SK-N-SH treated with all-trans-retinoic acid at 6 μM for 48 hours (cell line): Measurements from ENCODE around the gene DTNBP1.

Experiments used
- ATAC-seq: fragments of 200-7000 bp; cut with Tn5 transposase; 3 replicates; pipeline ENCODE4 v1.9.1; 2020; ENCODE audit warnings: mild to moderate bottlenecking, moderate library complexity
- ARNTL ChIP-seq: fragments of 450-650 bp; formaldehyde crosslinking; IDR thresholded peaks from 2 replicates; pipeline ENCODE4 v1.5.0; 2020; ENCODE audit warnings: low read depth, mild to moderate bottlenecking, moderate library complexity, borderline replicate concordance
- BACH2 ChIP-seq: fragments of 250-450 bp; sonication (Bioruptor Pico); IDR thresholded peaks from 2 replicates; pipeline ENCODE4 v1.9.0; 2021; ENCODE audit warnings: mild to moderate bottlenecking, borderline replicate concordance
- ESRRG ChIP-seq: fragments of 250-450 bp; sonication (Bioruptor Pico); IDR thresholded peaks from 2 replicates; pipeline ENCODE4 v1.6.1; 2021; ENCODE audit warnings: mild to moderate bottlenecking
- GLIS3 ChIP-seq: fragments of 250-450 bp; sonication (Bioruptor Pico); IDR thresholded peaks from 2 replicates; pipeline ENCODE4 v1.5.0; 2020; ENCODE audit warnings: mild to moderate bottlenecking, moderate library complexity
- ISL1 ChIP-seq: fragments of 250-450 bp; sonication (Bioruptor Pico); IDR thresholded peaks from 2 replicates; pipeline ENCODE4 v2.1.2; 2022; ENCODE audit warnings: mild to moderate bottlenecking, moderate library complexity
- RARB ChIP-seq: fragments of 250-450 bp; sonication (Bioruptor Pico); IDR thresholded peaks from 2 replicates; pipeline ENCODE4 v1.8.0; 2021; ENCODE audit warnings: mild to moderate bottlenecking, moderate library complexity
- SNAI2 ChIP-seq: fragments of 250-450 bp; sonication (Bioruptor Pico); IDR thresholded peaks from 2 replicates; pipeline ENCODE4 v1.5.0; 2020; ENCODE audit warnings: mild to moderate bottlenecking, moderate library complexity
- TCF4 ChIP-seq: fragments of 250-450 bp; sonication (Bioruptor Pico); IDR thresholded peaks from 2 replicates; pipeline ENCODE4 v1.8.0; 2021; ENCODE audit warnings: mild to moderate bottlenecking, moderate library complexity, borderline replicate concordance
- TOX ChIP-seq: fragments of 250-450 bp; sonication (Bioruptor Pico); IDR thresholded peaks from 2 replicates; pipeline ENCODE4 v1.8.0; 2021; ENCODE audit warnings: mild to moderate bottlenecking, moderate library complexity, borderline replicate concordance
- ZFP3 ChIP-seq: fragments of 250-450 bp; sonication (Bioruptor Pico); IDR thresholded peaks from 2 replicates; pipeline ENCODE4 v1.5.0; 2020; ENCODE audit warnings: mild to moderate bottlenecking, moderate library complexity
- ZFP30 ChIP-seq: fragments of 450-650 bp; formaldehyde crosslinking; IDR thresholded peaks from 2 replicates; pipeline ENCODE4 v1.5.0; 2022; ENCODE audit warnings: mild to moderate bottlenecking, moderate library complexity
- ZNF565 ChIP-seq: fragments of 450-650 bp; formaldehyde crosslinking; conservative IDR thresholded peaks from 2 replicates; pipeline ENCODE4 v1.5.0; 2020; ENCODE audit warnings: low read depth, mild to moderate bottlenecking, moderate library complexity
- ZNF70 ChIP-seq: fragments of 450-650 bp; formaldehyde crosslinking; IDR thresholded peaks from 2 replicates; pipeline ENCODE4 v1.5.0; 2020; ENCODE audit warnings: mild to moderate bottlenecking, moderate library complexity
- ZNF8 ChIP-seq: fragments of 450-650 bp; formaldehyde crosslinking; IDR thresholded peaks from 2 replicates; pipeline ENCODE4 v1.5.0; 2020; ENCODE audit warnings: mild to moderate bottlenecking, moderate library complexity
- TF ChIP-seq, protein P1 (sequence below): fragments of 250-450 bp; sonication (Bioruptor Pico); IDR thresholded peaks from 2 replicates; pipeline ENCODE4 v1.5.1; 2021; ENCODE audit warnings: mild to moderate bottlenecking, moderate library complexity
- TF ChIP-seq, protein P2 (sequence below): fragments of 250-450 bp; sonication (Bioruptor Pico); IDR thresholded peaks from 2 replicates; pipeline ENCODE4 v1.8.0; 2020; ENCODE audit warnings: mild to moderate bottlenecking, moderate library complexity, borderline replicate concordance
- TF ChIP-seq, protein P3 (sequence below): fragments of 250-450 bp; sonication (Bioruptor Pico); IDR thresholded peaks from 2 replicates; pipeline ENCODE4 v1.5.1; 2020; ENCODE audit warnings: low read depth, mild to moderate bottlenecking, moderate library complexity
- TF ChIP-seq, protein P4 (sequence below): fragments of 250-450 bp; sonication (Bioruptor Pico); IDR thresholded peaks from 2 replicates; pipeline ENCODE4 v1.8.0; 2021; ENCODE audit warnings: low read depth, mild to moderate bottlenecking, moderate library complexity, borderline replicate concordance
- TF ChIP-seq, protein P5 (sequence below): fragments of 250-450 bp; sonication (Bioruptor Pico); IDR thresholded peaks from 2 replicates; pipeline ENCODE4 v1.5.0; 2020; ENCODE audit warnings: mild to moderate bottlenecking, moderate library complexity

Gene DTNBP1

DNA sequence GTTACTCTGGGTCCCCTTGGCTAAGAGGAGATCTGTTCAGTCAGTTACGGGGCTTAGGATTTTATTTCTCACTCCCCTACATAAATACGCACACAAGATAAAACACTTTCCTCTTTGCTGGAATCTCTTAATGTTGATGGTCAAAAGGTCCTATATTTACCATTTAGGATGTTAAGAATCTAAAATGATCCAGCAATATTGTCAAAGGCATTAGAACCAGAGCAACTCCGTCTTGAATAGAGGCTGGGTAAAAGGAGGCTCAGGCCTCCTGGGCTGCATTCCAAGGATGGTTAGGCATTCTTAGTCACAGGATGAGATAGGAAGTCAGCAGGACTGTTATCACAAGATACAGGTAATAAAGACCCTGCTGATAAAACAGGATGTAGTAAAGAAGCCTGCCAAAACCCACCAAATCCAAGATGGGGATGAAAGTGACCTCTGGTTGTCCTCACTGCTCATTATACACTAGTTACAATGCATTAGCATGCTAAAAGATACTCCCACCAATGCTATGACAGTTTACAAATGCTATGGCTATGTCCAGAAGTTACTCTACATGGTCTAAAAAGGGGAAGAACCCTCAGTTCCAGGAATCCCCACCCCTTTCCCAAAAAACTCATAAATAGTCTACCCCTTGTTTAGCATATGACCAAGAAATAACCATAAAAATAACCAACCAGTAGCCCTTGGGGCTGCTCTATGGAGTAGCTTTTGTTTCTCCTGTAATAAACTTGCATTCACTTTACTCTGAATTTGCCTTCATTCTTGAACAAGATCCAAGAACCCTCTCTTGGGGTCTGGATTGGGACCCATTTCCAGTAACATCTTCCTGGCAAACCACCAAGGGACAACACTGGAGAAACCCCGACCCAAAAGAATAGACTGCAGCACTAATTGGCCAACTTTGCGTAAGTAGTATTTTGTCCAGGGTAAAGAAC, 107.5 kb downstream of the DTNBP1 start:
- TF ChIP-seq RARB (CRISPR knock-in tag): no peak
- no peak for TF ChIP-seq SNAI2
- TF ChIP-seq ZNF565: no peak
- no peak for TF ChIP-seq BACH2 (CRISPR knock-in tag)
- ATAC-seq: no peak

DNA sequence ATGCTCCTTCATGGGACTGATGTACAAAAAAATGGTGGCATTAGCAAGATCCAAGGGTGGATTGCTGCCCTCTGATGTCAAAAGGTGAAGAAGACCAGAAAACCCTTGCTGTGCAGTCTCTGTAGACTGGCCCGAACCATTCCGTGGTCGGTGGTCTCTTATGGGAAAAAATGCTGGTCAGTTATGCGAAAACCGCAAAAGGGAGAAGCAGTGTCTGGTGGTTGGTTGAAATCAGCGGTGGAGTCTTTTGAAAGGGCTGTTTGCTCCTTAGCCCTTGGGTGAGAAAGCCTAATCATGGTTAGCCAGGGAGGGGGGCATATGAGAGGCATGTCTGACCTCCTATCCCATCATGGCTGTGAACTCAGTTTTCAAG, 108.1 kb downstream of the DTNBP1 start:
- no peak for ATAC-seq

DNA sequence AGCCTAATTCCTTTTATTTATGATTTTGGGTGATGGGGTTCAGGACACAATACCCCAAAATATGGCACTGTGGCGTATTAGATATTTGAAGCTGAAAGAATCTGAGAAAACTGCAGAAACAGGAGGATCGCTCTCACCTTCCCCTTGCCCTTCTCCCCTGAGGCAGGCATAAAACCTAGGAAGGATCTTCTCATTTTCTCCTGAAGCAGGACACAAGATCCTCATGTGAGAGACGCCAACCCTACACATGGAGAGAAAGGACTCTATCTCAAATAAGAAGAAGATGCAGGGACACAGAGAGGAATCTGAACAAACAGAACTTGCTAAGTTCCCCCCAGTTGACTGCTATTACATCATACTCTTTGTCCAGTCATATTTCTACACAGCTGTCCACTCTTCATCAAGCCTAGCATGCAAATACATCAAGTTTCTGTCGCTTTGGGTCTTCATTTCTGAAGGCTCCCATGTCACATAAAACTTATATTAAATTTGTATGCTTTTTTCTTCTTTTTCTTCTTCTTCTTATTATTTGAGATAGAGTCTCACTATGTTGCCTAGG, 109.0 kb downstream of the DTNBP1 start:
- ATAC-seq: no peak
- TF ChIP-seq GLIS3 (CRISPR knock-in tag) (no peak), ISL1 (CRISPR knock-in tag) (no peak), TCF4 (CRISPR knock-in tag) (no peak), ZNF565 (no peak)

More for the DNA sequence above, 108.1 kb downstream of the DTNBP1 start:
- TF ChIP-seq GLIS3 (CRISPR knock-in tag) (no peak), ZFP3 (CRISPR knock-in tag) (no peak)
- TF ChIP-seq, protein P1, sequence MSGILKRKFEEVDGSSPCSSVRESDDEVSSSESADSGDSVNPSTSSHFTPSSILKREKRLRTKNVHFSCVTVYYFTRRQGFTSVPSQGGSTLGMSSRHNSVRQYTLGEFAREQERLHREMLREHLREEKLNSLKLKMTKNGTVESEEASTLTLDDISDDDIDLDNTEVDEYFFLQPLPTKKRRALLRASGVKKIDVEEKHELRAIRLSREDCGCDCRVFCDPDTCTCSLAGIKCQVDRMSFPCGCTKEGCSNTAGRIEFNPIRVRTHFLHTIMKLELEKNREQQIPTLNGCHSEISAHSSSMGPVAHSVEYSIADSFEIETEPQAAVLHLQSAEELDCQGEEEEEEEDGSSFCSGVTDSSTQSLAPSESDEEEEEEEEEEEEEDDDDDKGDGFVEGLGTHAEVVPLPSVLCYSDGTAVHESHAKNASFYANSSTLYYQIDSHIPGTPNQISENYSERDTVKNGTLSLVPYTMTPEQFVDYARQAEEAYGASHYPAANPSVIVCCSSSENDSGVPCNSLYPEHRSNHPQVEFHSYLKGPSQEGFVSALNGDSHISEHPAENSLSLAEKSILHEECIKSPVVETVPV: no peak

DNA sequence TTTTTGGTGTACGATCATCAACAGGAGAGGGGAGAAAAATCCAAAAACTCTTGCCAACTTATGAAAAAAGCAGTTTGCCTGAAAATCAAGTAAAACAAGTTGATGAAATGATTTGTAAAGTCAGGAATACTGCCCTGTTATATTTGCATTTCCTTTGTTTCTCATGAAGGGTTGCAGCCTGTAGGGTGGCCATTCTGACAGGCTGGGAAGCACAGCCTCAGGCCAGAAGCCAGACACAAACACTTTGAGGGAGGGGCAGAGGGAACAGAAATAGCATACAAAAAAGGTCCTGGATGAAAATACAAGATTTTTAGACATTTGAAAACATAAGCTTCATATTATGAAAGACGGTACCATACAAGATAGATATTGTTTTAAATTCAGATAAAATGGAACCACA, 109.8 kb downstream of the DTNBP1 start:
- TF ChIP-seq TOX: no peak
- no peak for TF ChIP-seq TCF4 (CRISPR knock-in tag)
- TF ChIP-seq RARB (CRISPR knock-in tag): no peak
- no peak for TF ChIP-seq ARNTL
- no peak for TF ChIP-seq ZFP3 (CRISPR knock-in tag)
- TF ChIP-seq ZNF565: no peak
- TF ChIP-seq ZNF8: no peak
- no peak for ATAC-seq

DNA sequence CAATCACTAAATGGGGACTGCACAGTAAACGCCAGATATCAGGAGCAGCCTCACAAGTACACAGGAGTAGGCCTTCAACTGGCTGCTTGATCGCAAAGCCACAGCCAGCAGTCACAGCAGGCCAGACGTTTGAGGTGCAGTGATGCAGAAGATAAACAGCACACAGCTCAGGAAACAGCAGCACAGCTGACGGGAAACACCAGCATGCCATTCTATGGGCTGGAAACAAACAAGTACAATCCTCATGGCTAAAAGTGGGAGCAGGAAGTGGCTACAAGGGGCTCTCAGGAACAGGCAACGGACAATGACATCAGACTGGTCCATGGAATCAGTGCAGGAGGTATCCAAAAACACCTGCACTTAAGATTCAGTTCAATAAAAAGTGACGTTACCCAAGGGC, 111.0 kb downstream of the DTNBP1 start:
- TF ChIP-seq BACH2 (CRISPR knock-in tag) (no peak), GLIS3 (CRISPR knock-in tag) (no peak), ESRRG (CRISPR knock-in tag) (no peak), ISL1 (CRISPR knock-in tag) (no peak), TCF4 (CRISPR knock-in tag) (no peak), ZFP30 (CRISPR knock-in tag) (no peak), TOX (no peak), ZNF70 (CRISPR knock-in tag) (no peak), SNAI2 (no peak), ZFP3 (CRISPR knock-in tag) (no peak), ZNF8 (no peak), ZNF565 (no peak)
- TF ChIP-seq, protein P2, sequence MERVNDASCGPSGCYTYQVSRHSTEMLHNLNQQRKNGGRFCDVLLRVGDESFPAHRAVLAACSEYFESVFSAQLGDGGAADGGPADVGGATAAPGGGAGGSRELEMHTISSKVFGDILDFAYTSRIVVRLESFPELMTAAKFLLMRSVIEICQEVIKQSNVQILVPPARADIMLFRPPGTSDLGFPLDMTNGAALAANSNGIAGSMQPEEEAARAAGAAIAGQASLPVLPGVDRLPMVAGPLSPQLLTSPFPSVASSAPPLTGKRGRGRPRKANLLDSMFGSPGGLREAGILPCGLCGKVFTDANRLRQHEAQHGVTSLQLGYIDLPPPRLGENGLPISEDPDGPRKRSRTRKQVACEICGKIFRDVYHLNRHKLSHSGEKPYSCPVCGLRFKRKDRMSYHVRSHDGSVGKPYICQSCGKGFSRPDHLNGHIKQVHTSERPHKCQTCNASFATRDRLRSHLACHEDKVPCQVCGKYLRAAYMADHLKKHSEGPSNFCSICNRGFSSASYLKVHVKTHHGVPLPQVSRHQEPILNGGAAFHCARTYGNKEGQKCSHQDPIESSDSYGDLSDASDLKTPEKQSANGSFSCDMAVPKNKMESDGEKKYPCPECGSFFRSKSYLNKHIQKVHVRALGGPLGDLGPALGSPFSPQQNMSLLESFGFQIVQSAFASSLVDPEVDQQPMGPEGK (CRISPR knock-in tag): no peak
- TF ChIP-seq, protein P3, sequence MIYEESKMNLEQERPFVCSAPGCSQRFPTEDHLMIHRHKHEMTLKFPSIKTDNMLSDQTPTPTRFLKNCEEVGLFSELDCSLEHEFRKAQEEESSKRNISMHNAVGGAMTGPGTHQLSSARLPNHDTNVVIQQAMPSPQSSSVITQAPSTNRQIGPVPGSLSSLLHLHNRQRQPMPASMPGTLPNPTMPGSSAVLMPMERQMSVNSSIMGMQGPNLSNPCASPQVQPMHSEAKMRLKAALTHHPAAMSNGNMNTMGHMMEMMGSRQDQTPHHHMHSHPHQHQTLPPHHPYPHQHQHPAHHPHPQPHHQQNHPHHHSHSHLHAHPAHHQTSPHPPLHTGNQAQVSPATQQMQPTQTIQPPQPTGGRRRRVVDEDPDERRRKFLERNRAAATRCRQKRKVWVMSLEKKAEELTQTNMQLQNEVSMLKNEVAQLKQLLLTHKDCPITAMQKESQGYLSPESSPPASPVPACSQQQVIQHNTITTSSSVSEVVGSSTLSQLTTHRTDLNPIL: no peak
- TF ChIP-seq, protein P4, sequence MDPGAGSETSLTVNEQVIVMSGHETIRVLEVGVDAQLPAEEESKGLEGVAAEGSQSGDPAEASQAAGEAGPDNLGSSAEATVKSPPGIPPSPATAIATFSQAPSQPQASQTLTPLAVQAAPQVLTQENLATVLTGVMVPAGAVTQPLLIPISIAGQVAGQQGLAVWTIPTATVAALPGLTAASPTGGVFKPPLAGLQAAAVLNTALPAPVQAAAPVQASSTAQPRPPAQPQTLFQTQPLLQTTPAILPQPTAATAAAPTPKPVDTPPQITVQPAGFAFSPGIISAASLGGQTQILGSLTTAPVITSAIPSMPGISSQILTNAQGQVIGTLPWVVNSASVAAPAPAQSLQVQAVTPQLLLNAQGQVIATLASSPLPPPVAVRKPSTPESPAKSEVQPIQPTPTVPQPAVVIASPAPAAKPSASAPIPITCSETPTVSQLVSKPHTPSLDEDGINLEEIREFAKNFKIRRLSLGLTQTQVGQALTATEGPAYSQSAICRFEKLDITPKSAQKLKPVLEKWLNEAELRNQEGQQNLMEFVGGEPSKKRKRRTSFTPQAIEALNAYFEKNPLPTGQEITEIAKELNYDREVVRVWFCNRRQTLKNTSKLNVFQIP (CRISPR knock-in tag): no peak
- TF ChIP-seq, protein P5, sequence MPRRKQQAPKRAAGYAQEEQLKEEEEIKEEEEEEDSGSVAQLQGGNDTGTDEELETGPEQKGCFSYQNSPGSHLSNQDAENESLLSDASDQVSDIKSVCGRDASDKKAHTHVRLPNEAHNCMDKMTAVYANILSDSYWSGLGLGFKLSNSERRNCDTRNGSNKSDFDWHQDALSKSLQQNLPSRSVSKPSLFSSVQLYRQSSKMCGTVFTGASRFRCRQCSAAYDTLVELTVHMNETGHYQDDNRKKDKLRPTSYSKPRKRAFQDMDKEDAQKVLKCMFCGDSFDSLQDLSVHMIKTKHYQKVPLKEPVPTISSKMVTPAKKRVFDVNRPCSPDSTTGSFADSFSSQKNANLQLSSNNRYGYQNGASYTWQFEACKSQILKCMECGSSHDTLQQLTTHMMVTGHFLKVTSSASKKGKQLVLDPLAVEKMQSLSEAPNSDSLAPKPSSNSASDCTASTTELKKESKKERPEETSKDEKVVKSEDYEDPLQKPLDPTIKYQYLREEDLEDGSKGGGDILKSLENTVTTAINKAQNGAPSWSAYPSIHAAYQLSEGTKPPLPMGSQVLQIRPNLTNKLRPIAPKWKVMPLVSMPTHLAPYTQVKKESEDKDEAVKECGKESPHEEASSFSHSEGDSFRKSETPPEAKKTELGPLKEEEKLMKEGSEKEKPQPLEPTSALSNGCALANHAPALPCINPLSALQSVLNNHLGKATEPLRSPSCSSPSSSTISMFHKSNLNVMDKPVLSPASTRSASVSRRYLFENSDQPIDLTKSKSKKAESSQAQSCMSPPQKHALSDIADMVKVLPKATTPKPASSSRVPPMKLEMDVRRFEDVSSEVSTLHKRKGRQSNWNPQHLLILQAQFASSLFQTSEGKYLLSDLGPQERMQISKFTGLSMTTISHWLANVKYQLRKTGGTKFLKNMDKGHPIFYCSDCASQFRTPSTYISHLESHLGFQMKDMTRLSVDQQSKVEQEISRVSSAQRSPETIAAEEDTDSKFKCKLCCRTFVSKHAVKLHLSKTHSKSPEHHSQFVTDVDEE: no peak
- no peak for ATAC-seq
